WTC11 (cell line): Measurements from ENCODE around the gene AP4M1. TPM values are rescaled to one million over a fixed set of nuclear protein-coding genes. Genes with fewer than 3 reads are reported as not detected.
A peak's percentile ranks its signal among the peaks of the same experiment; 100 is the strongest.

Experiments
- ATAC-seq: fragments of 200-7000 bp; cut with Tn5 transposase; 2 replicates; pipeline ENCODE4 v1.10.0; 2021; ENCODE audit warnings: mild to moderate bottlenecking, moderate library complexity
- CTCF ChIA-PET: fragments of 300-600 bp; sonication (Branson Sonifier 250); formaldehyde crosslinking; loops from one replicate; lab custom pipeline; 2021; ENCODE audit warnings: antibody characterized with exemption; lab: Charles Lee
- POLR2A ChIA-PET: fragments of 350-600 bp; sonication (Branson Sonifier 250); formaldehyde crosslinking; loops from one replicate; lab custom pipeline; 2021; ENCODE audit warnings: antibody characterized with exemption; lab: Charles Lee
- DNase-seq: peaks from one replicate; pipeline ENCODE4 v3.0.0; 2021; ENCODE audit warnings: low spot score
- H3K27ac Mint-ChIP-seq: 2 replicates; pipeline ENCODE4 v1.8.0; 2021; ENCODE audit warnings: mixed read lengths
- H3K27me3 Mint-ChIP-seq: 2 replicates; pipeline ENCODE4 v1.8.0; 2021; ENCODE audit warnings: low read depth, mild to moderate bottlenecking, moderate library complexity, mixed read lengths
- H3K36me3 Mint-ChIP-seq: 2 replicates; pipeline ENCODE4 v1.8.0; 2021; ENCODE audit warnings: mixed read lengths
- H3K4me1 Mint-ChIP-seq: 2 replicates; pipeline ENCODE4 v1.8.0; 2022; ENCODE audit warnings: mixed read lengths
- H3K4me3 Mint-ChIP-seq: 2 replicates; pipeline ENCODE4 v1.8.0; 2021; ENCODE audit warnings: mild to moderate bottlenecking, moderate library complexity, mixed read lengths
- H3K9me3 Mint-ChIP-seq: 2 replicates; pipeline ENCODE4 v1.8.0; 2021; ENCODE audit warnings: mixed read lengths
- ARID4B ChIP-seq: sonication (generic); formaldehyde crosslinking; IDR thresholded peaks from 2 replicates; pipeline ENCODE4 v1.8.0; 2023; ENCODE audit warnings: missing genetic modification reagents, mild to moderate bottlenecking, borderline replicate concordance
- ATF1 ChIP-seq: sonication (generic); formaldehyde crosslinking; IDR thresholded peaks from 2 replicates; pipeline ENCODE4 v1.8.1; 2023; ENCODE audit warnings: mild to moderate bottlenecking, moderate library complexity, missing genetic modification reagents
- ATF2 ChIP-seq: sonication (generic); formaldehyde crosslinking; IDR thresholded peaks from 2 replicates; pipeline ENCODE4 v1.8.1; 2022; ENCODE audit warnings: low read depth, missing genetic modification reagents, borderline replicate concordance
- CBFB ChIP-seq: sonication (generic); formaldehyde crosslinking; IDR thresholded peaks from 2 replicates; pipeline ENCODE4 v1.8.1; 2022; ENCODE audit warnings: mild to moderate bottlenecking, low read depth, missing genetic modification reagents
- ELF4 ChIP-seq: sonication (generic); formaldehyde crosslinking; IDR thresholded peaks from 2 replicates; pipeline ENCODE4 v1.8.1; 2022; ENCODE audit warnings: low read depth, mild to moderate bottlenecking, moderate library complexity, missing genetic modification reagents
- FOXP1 ChIP-seq: sonication (generic); formaldehyde crosslinking; IDR thresholded peaks from 2 replicates; pipeline ENCODE4 v1.8.0; 2022; ENCODE audit warnings: missing genetic modification reagents, mild to moderate bottlenecking, moderate library complexity, borderline replicate concordance
- GRHL2 ChIP-seq: fragments of 250-450 bp; sonication (Bioruptor Pico); IDR thresholded peaks from 2 replicates; pipeline ENCODE4 v1.8.0; 2022; ENCODE audit warnings: mild to moderate bottlenecking, moderate library complexity; ENCODE audit not compliant: insufficient replicate concordance, severe bottlenecking
- HMGA2 ChIP-seq: fragments of 250-450 bp; sonication (Bioruptor Pico); IDR thresholded peaks from 2 replicates; pipeline ENCODE4 v1.4.0; 2021; ENCODE audit warnings: mild to moderate bottlenecking, moderate library complexity
- IRF2 ChIP-seq: sonication (generic); formaldehyde crosslinking; IDR thresholded peaks from 2 replicates; pipeline ENCODE4 v1.8.0; 2022; ENCODE audit warnings: low read depth, missing genetic modification reagents, borderline replicate concordance
- JUN ChIP-seq: sonication (generic); formaldehyde crosslinking; IDR thresholded peaks from 2 replicates; pipeline ENCODE4 v1.8.0; 2023; ENCODE audit warnings: mild to moderate bottlenecking, missing genetic modification reagents
- KAT7 ChIP-seq: sonication (generic); formaldehyde crosslinking; IDR thresholded peaks from 2 replicates; pipeline ENCODE4 v1.8.1; 2023; ENCODE audit warnings: missing genetic modification reagents, mild to moderate bottlenecking, borderline replicate concordance
- MYBL2 ChIP-seq: sonication (generic); formaldehyde crosslinking; IDR thresholded peaks from 2 replicates; pipeline ENCODE4 v1.8.1; 2023; ENCODE audit warnings: mild to moderate bottlenecking, moderate library complexity, missing genetic modification reagents
- NR1H2 ChIP-seq: sonication (generic); formaldehyde crosslinking; IDR thresholded peaks from 2 replicates; pipeline ENCODE4 v1.9.0; 2021; ENCODE audit warnings: mild to moderate bottlenecking, moderate library complexity, missing genetic modification reagents
- NR2C2 ChIP-seq: sonication (generic); formaldehyde crosslinking; IDR thresholded peaks from 2 replicates; pipeline ENCODE4 v1.8.0; 2022; ENCODE audit warnings: mild to moderate bottlenecking, missing genetic modification reagents
- SMAD3 ChIP-seq: sonication (generic); formaldehyde crosslinking; IDR thresholded peaks from 2 replicates; pipeline ENCODE4 v1.8.0; 2022; ENCODE audit warnings: missing genetic modification reagents, mild to moderate bottlenecking, borderline replicate concordance
- ZBTB21 ChIP-seq: sonication (generic); formaldehyde crosslinking; IDR thresholded peaks from 2 replicates; pipeline ENCODE4 v1.8.1; 2023; ENCODE audit warnings: mild to moderate bottlenecking, missing genetic modification reagents, borderline replicate concordance
- ZNF219 ChIP-seq: sonication (generic); formaldehyde crosslinking; IDR thresholded peaks from 2 replicates; pipeline ENCODE4 v1.8.0; 2023; ENCODE audit warnings: missing genetic modification reagents, mild to moderate bottlenecking, borderline replicate concordance
- ZNF317 ChIP-seq: sonication (generic); formaldehyde crosslinking; IDR thresholded peaks from 2 replicates; pipeline ENCODE4 v1.8.1; 2023; ENCODE audit warnings: low read depth, mild to moderate bottlenecking, moderate library complexity, missing genetic modification reagents, borderline replicate concordance
- ZNF396 ChIP-seq: fragments of 250-450 bp; sonication (Bioruptor Pico); IDR thresholded peaks from 2 replicates; pipeline ENCODE4 v1.8.0; 2021; ENCODE audit warnings: mild to moderate bottlenecking, moderate library complexity, borderline replicate concordance
- total RNA-seq: library from RNA; stranded (reverse); gene quantifications from 3 replicates; pipeline ENCODE4 v1.2.3, GENCODE V29; 2021
- TF ChIP-seq, protein P1 (sequence below): sonication (generic); formaldehyde crosslinking; IDR thresholded peaks from 2 replicates; pipeline ENCODE4 v1.8.0; 2023; ENCODE audit warnings: missing genetic modification reagents
- TF ChIP-seq, protein P2 (sequence below): sonication (generic); formaldehyde crosslinking; IDR thresholded peaks from 2 replicates; pipeline ENCODE4 v1.8.1; 2023; ENCODE audit warnings: mild to moderate bottlenecking, missing genetic modification reagents

AP4M1 gene
- total RNA-seq, 1 experiment from 2014 or later, result 18.0 TPM

DNA sequence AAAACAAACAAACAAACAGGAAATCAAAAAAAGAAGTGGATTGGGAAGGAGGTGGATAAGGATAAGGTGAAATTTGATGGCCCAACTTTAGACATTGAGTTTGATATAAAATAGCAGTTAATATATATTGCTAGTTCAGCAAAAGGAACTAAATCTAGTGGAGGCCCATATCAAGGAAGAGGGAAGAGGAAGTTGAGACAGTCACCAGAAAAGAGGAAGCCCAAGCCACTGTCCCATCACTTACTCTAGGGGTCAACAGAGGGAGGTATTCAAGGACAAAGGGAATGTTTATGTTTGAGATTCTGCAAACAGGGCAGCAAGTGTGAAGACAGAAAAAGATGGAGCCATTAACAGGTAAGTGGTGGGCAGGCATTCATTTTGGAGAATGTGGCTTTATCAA, 51.0 kb downstream of the AP4M1 start:
- Mint-ChIP-seq H3K9me3 (no peaks in the 10 kb centered on the region), H3K4me1 (peaks cover 35% of the 10 kb centered on the region), H3K27ac (peak overlapping the region; percentile 16), H3K4me3 (no peak overlapping the region), H3K36me3 (peaks cover 32% of the 10 kb centered on the region), H3K27me3 (no peaks in the 10 kb centered on the region)
- ATAC-seq (no peak), DNase-seq (no peak)
- ChIA-PET POLR2A (no interaction called here), CTCF (interaction anchor here (0.7 kb wide), 1 partner anchor 12 kb away, joined by 3 read pairs; no protein-coding TSS in a partner anchor)
- TF ChIP-seq FOXP1 (CRISPR knock-in tag), result no peak
- TF ChIP-seq NR1H2 (CRISPR knock-in tag), result no peak
- no peak for TF ChIP-seq ATF1 (CRISPR knock-in tag)
- TF ChIP-seq ARID4B (CRISPR knock-in tag), result no peak
- no peak for TF ChIP-seq ZNF317 (CRISPR knock-in tag)
- no peak for TF ChIP-seq HMGA2 (CRISPR knock-in tag)
- no peak for TF ChIP-seq ZNF219 (CRISPR knock-in tag)
- no peak for TF ChIP-seq ATF2 (CRISPR knock-in tag)

- CTCF ChIA-PET, result interaction anchor here (0.7 kb wide), 1 partner anchor 11 kb away, joined by 3 read pairs; no protein-coding TSS in a partner anchor
- peaks cover 32% of the 10 kb centered on the region for H3K36me3 Mint-ChIP-seq
- TF ChIP-seq, protein P1, sequence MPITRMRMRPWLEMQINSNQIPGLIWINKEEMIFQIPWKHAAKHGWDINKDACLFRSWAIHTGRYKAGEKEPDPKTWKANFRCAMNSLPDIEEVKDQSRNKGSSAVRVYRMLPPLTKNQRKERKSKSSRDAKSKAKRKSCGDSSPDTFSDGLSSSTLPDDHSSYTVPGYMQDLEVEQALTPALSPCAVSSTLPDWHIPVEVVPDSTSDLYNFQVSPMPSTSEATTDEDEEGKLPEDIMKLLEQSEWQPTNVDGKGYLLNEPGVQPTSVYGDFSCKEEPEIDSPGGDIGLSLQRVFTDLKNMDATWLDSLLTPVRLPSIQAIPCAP (CRISPR knock-in tag), result no peak
- TF ChIP-seq NR2C2 (CRISPR knock-in tag) (no peak), ZBTB21 (CRISPR knock-in tag) (no peak), GRHL2 (no peak), JUN (CRISPR knock-in tag) (no peak), IRF2 (CRISPR knock-in tag) (no peak), ZNF396 (CRISPR knock-in tag) (no peak), ELF4 (no peak), ATF2 (CRISPR knock-in tag) (no peak), KAT7 (CRISPR knock-in tag) (no peak), MYBL2 (CRISPR knock-in tag) (no peak), CBFB (CRISPR knock-in tag) (no peak), SMAD3 (CRISPR knock-in tag) (no peak)
- TF ChIP-seq, protein P2, sequence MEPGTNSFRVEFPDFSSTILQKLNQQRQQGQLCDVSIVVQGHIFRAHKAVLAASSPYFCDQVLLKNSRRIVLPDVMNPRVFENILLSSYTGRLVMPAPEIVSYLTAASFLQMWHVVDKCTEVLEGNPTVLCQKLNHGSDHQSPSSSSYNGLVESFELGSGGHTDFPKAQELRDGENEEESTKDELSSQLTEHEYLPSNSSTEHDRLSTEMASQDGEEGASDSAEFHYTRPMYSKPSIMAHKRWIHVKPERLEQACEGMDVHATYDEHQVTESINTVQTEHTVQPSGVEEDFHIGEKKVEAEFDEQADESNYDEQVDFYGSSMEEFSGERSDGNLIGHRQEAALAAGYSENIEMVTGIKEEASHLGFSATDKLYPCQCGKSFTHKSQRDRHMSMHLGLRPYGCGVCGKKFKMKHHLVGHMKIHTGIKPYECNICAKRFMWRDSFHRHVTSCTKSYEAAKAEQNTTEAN (CRISPR knock-in tag), result no peak
Measured at GRCh38 chr7:100152937-100153666, 51.7 kb downstream of the AP4M1 start.

More at GRCh38 chr7:100152937-100153666, 51.7 kb downstream of the AP4M1 start:
- DNase-seq, result no peak
- no peak for ATAC-seq
- POLR2A ChIA-PET, result no interaction called here
- Mint-ChIP-seq H3K9me3 (no peaks in the 10 kb centered on the region), H3K27me3 (no peaks in the 10 kb centered on the region), H3K4me1 (peaks cover 38% of the 10 kb centered on the region), H3K4me3 (no peak overlapping the region), H3K27ac (0 out of 2 replicates have a peak overlapping the region, but pooled peaks have one; percentile 35)
